ENCODE results near the gene HMGCS1. TPM values are rescaled to one million over a fixed set of nuclear protein-coding genes. Genes with fewer than 3 reads are reported as not detected.

Gene HMGCS1
- polyA plus RNA-seq, 4 donors: 46.7 to 210 (median 71.5) TPM

GRCh38 chr5:43242196-43242595 is 71.0 kb downstream of the HMGCS1 start:
- no peaks in the 10 kb centered on the region for H3K4me1 ChIP-seq (ENCODE audit: control insufficient read depth in 3 of 3, insufficient read depth in 2 of 3, low read depth in 1 of 3, low read length in 2 of 3)
- 40 to 52% (median 47%) methylated on average over 1 of the region's 1 CpG for WGBS, 3 donors
- FAIRE-seq: no peak
- DNase-seq: no peak
- H3K27me3 ChIP-seq (ENCODE audit: control insufficient read depth in 3 of 3, insufficient read depth in 3 of 3, low read length in 3 of 3): peaks cover 0 to 2% (median 0%) of the 10 kb centered on the region in 3 donors
- H3K36me3 ChIP-seq (ENCODE audit: control insufficient read depth in 3 of 3, insufficient read depth in 2 of 3, low read depth in 1 of 3, low read length in 3 of 3): no peaks in the 10 kb centered on the region
- H3K4me3 ChIP-seq (ENCODE audit: low read depth in 1 of 3, low read length in 3 of 3): no peak overlapping the region
- no peaks in the 10 kb centered on the region for H3K9me3 ChIP-seq (ENCODE audit: control insufficient read depth in 2 of 2, insufficient read depth in 1 of 2, low read depth in 1 of 2, low read length in 1 of 2)
- no peak overlapping the region for H3K27ac ChIP-seq (ENCODE audit: low read depth in 1 of 3, low read length in 2 of 3)

Other genes with a start within 250 kb of the HMGCS1 start
- 10 to 100 TPM; 17.6 to 38.9 (median 21.7) TPM for gene ZNF131, start 192.5 kb downstream of the HMGCS1 start, polyA plus RNA-seq
- under 1 TPM in 2 of 4 donors, not detected in 2; 0.12 to 0.42 TPM for gene NIM1K, start 121.2 kb downstream of the HMGCS1 start, polyA plus RNA-seq
- gene CCL28, start 99.0 kb upstream of the HMGCS1 start, polyA plus RNA-seq: 10 to 100 TPM in 2 of 4 donors, 1 to 10 TPM in 2; 3.2 to 20.4 (median 7.7) TPM
- 10 to 100 TPM in 1 of 4 donors, 1 to 10 TPM in 3; 2.7 to 12.3 (median 5.5) TPM for gene TMEM267, start 170.5 kb upstream of the HMGCS1 start, polyA plus RNA-seq
- 1 to 10 TPM in 2 of 4 donors, under 1 TPM in 1, not detected in 1; 0.22 to 2.2 (median 2.1) TPM for gene C5orf34, start 201.7 kb upstream of the HMGCS1 start, polyA plus RNA-seq
- gene PAIP1, start 243.7 kb upstream of the HMGCS1 start, polyA plus RNA-seq: 10 to 100 TPM; 45.6 to 67.1 (median 49.2) TPM